K562 (cell line): ENCODE data around the gene MAPK8IP1. TPM values are rescaled to one million over a fixed set of nuclear protein-coding genes. Genes with fewer than 3 reads are reported as not detected.

Source experiments
- CBX8 ChIP-seq: fragments of 200-600 bp; sonication (generic); IDR thresholded peaks from 2 replicates; pipeline ENCODE4 v1.6.1; 2012; ENCODE audit warnings: borderline replicate concordance, mixed run types, low read depth, mild to moderate bottlenecking, moderate library complexity, mixed read lengths, low read length, control low read depth, inconsistent platforms; ENCODE audit not compliant: poor library complexity, severe bottlenecking; ENCODE audit errors: extremely low read depth
- CC2D1A ChIP-seq: fragments of 450-650 bp; IDR thresholded peaks from 2 replicates; pipeline ENCODE4 v1.6.1; 2017; ENCODE audit warnings: mild to moderate bottlenecking
- CHD1 ChIP-seq: fragments of 200-600 bp; sonication (generic); IDR thresholded peaks from one replicate; pipeline ENCODE4 v1.6.1; 2012; ENCODE audit warnings: mild to moderate bottlenecking, moderate library complexity, low read length, inconsistent platforms
- EWSR1 ChIP-seq: fragments of 450-650 bp; IDR thresholded peaks from 2 replicates; pipeline ENCODE4 v1.6.1; 2018; ENCODE audit warnings: borderline replicate concordance, mild to moderate bottlenecking, low read depth, moderate library complexity; ENCODE audit not compliant: partially characterized antibody
- HDAC1 ChIP-seq, 2 experiments: fragments of 450-650 bp; IDR thresholded peaks; 2 replicates each; pipeline ENCODE4 v1.6.1; 2016 to 2017; ENCODE audit warnings: inconsistent platforms in 1 of 2, mild to moderate bottlenecking in 1 of 2, moderate library complexity in 1 of 2
- ILF3 ChIP-seq: fragments of 450-650 bp; IDR thresholded peaks from 2 replicates; pipeline ENCODE4 v1.6.1; 2018; ENCODE audit warnings: antibody characterized with exemption, mild to moderate bottlenecking, moderate library complexity, borderline replicate concordance
- LCOR ChIP-seq: sonication (generic); formaldehyde crosslinking; IDR thresholded peaks from 2 replicates; pipeline ENCODE4 v1.8.0; 2022; ENCODE audit warnings: mild to moderate bottlenecking, missing genetic modification reagents
- RBBP5 ChIP-seq: fragments of 200-600 bp; sonication (generic); IDR thresholded peaks from 2 replicates; pipeline ENCODE4 v1.6.1; 2012; ENCODE audit warnings: borderline replicate concordance, mild to moderate bottlenecking, low read length, control low read depth, inconsistent platforms; ENCODE audit not compliant: insufficient read depth, poor library complexity, severe bottlenecking
- RBM14 ChIP-seq: fragments of 200-400 bp; formaldehyde crosslinking; IDR thresholded peaks from 2 replicates; pipeline ENCODE4 v1.6.1; 2018; ENCODE audit warnings: low read depth, mild to moderate bottlenecking, low read length, moderate library complexity, borderline replicate concordance; ENCODE audit not compliant: insufficient read depth
- SIN3A ChIP-seq, 2 experiments: fragments of 150-350 bp in 1 of 2; IDR thresholded peaks; 2 replicates each; pipeline ENCODE4 v1.6.1; 2011 to 2016; ENCODE audit warnings: borderline replicate concordance in 2 of 2, low read depth in 2 of 2, low read length in 2 of 2, mild to moderate bottlenecking in 2 of 2, moderate library complexity in 2 of 2; ENCODE audit not compliant: control insufficient read depth in 1 of 2
- VEZF1 ChIP-seq: fragments of 200-800 bp; sonication (Bioruptor generic); IDR thresholded peaks from 2 replicates; pipeline ENCODE4 v1.6.1; 2017; ENCODE audit warnings: missing genetic modification characterization, missing compliant biosample characterization
- ZNF12 ChIP-seq: sonication (generic); formaldehyde crosslinking; IDR thresholded peaks from 2 replicates; pipeline ENCODE4 v1.4.0; 2020; ENCODE audit warnings: mild to moderate bottlenecking, missing genetic modification reagents
- ZNF197 ChIP-seq: fragments of 200-800 bp; sonication (Bioruptor generic); IDR thresholded peaks from 2 replicates; pipeline ENCODE4 v1.6.1; 2016; ENCODE audit warnings: low read depth, missing genetic modification characterization, missing compliant biosample characterization
- ZNF436 ChIP-seq: fragments of 250-450, 450-650 bp; sonication (Bioruptor Pico); formaldehyde crosslinking; IDR thresholded peaks from 2 replicates; pipeline ENCODE4 v1.7.0; 2020; ENCODE audit warnings: mild to moderate bottlenecking
- ZNF589 ChIP-seq: fragments of 200-800 bp; sonication (Bioruptor generic); IDR thresholded peaks from 2 replicates; pipeline ENCODE4 v1.6.1; 2016; ENCODE audit warnings: low read depth, missing genetic modification characterization, missing compliant biosample characterization
- ZNF740 ChIP-seq, 3 experiments: fragments of 200-800 bp in 1 of 3; sonication (Bioruptor generic) in 1 of 3; sonication (generic) in 1 of 3; formaldehyde crosslinking in 1 of 3; IDR thresholded peaks; 2 replicates each; pipeline versions ENCODE4 v1.6.1 to v1.8.0; 2016 to 2022; ENCODE audit warnings: mild to moderate bottlenecking in 2 of 3, missing compliant biosample characterization in 2 of 3, missing genetic modification characterization in 2 of 3, missing genetic modification reagents in 1 of 3
- polyA plus RNA-seq, 8 experiments: library from polyadenylated mRNA; depleted of rRNA in 4 of 8; stranded (reverse) in 5 of 8; unstranded in 3 of 8; fragments of >200 nt; fragmentation: Nextera tagmentation in 2 of 8; fragmentation: Illumina TruSeq in 1 of 8; extraction: Ambion mirVana in 2 of 8; extraction: Trizol in 1 of 8; gene quantifications; 2 replicates each; pipeline versions ENCODE4 v1.2.1 to v1.2.3, GENCODE V29; 2011 to 2014; ENCODE audit warnings: inconsistent platforms in 1 of 8, missing spikeins in 1 of 8
- total RNA-seq, 7 experiments: library from RNA; depleted of rRNA in 6 of 7; stranded (reverse); fragments of >200 nt in 6 of 7; fragmentation: Illumina TruSeq in 2 of 7; extraction: Trizol in 2 of 7; gene quantifications; 2 replicates each; pipeline versions ENCODE4 v1.2.1 to v1.2.3, GENCODE V29; 2011 to 2021; ENCODE audit warnings: low replicate concordance in 1 of 7
- TF ChIP-seq, protein P1 (sequence below): sonication (generic); formaldehyde crosslinking; IDR thresholded peaks from 2 replicates; pipeline ENCODE4 v1.5.0; 2020; ENCODE audit warnings: missing genetic modification reagents
- TF ChIP-seq, protein P2 (sequence below): fragments of 450-650 bp; formaldehyde crosslinking; IDR thresholded peaks from 2 replicates; pipeline ENCODE4 v1.4.0; 2020; ENCODE audit warnings: mild to moderate bottlenecking, moderate library complexity
- TF ChIP-seq, protein P3 (sequence below): sonication (generic); formaldehyde crosslinking; IDR thresholded peaks from 2 replicates; pipeline ENCODE4 v1.8.0; 2022; ENCODE audit warnings: missing genetic modification reagents, mild to moderate bottlenecking, moderate library complexity, borderline replicate concordance

The MAPK8IP1 gene
- total and polyA plus RNA-seq, 9 of the 15 experiments (the other 6 are each of a cell fraction or from before 2014, with no cell fraction given), result 0.13 to 6.9 (median 2.5) TPM

GRCh38 chr11:45885274-45885920 lies at the start of gene MAPK8IP1 (continued):
- TF ChIP-seq EWSR1, result no peak
- no peak for TF ChIP-seq LCOR (CRISPR knock-in tag)
- no peak for TF ChIP-seq CHD1
- no peak; the same call in 1 of the 2 replicates for TF ChIP-seq ZNF589 (CRISPR knock-in tag)
- no peak for TF ChIP-seq ZNF12 (CRISPR knock-in tag)
- TF ChIP-seq ILF3, result no peak
- peak in 1 of 2 experiments; percentile 29; a peak in 1 of 4 replicates for TF ChIP-seq HDAC1 (IDR thresholded peaks at IDR 0.05)
- TF ChIP-seq ZNF436 (CRISPR knock-in tag), result no peak
- TF ChIP-seq, protein P1, sequence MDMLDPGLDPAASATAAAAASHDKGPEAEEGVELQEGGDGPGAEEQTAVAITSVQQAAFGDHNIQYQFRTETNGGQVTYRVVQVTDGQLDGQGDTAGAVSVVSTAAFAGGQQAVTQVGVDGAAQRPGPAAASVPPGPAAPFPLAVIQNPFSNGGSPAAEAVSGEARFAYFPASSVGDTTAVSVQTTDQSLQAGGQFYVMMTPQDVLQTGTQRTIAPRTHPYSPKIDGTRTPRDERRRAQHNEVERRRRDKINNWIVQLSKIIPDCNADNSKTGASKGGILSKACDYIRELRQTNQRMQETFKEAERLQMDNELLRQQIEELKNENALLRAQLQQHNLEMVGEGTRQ, result peak; percentile 26; the same call in 1 of the 2 replicates
- TF ChIP-seq VEZF1 (CRISPR knock-in tag), result peak; percentile 97
- TF ChIP-seq, protein P2, sequence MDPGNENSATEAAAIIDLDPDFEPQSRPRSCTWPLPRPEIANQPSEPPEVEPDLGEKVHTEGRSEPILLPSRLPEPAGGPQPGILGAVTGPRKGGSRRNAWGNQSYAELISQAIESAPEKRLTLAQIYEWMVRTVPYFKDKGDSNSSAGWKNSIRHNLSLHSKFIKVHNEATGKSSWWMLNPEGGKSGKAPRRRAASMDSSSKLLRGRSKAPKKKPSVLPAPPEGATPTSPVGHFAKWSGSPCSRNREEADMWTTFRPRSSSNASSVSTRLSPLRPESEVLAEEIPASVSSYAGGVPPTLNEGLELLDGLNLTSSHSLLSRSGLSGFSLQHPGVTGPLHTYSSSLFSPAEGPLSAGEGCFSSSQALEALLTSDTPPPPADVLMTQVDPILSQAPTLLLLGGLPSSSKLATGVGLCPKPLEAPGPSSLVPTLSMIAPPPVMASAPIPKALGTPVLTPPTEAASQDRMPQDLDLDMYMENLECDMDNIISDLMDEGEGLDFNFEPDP, result no peak
- TF ChIP-seq, protein P3, sequence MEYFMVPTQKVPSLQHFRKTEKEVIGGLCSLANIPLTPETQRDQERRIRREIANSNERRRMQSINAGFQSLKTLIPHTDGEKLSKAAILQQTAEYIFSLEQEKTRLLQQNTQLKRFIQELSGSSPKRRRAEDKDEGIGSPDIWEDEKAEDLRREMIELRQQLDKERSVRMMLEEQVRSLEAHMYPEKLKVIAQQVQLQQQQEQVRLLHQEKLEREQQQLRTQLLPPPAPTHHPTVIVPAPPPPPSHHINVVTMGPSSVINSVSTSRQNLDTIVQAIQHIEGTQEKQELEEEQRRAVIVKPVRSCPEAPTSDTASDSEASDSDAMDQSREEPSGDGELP, result peak; percentile 40; the same call in 1 of the 2 replicates
- peak; percentile 31 for TF ChIP-seq RBBP5
- TF ChIP-seq CBX8, result no peak
- TF ChIP-seq SIN3A (IDR thresholded peaks at IDR 0.05; ENCODE audit: borderline replicate concordance in 2 of 2, control insufficient read depth in 1 of 2, low read depth in 2 of 2, low read length in 2 of 2), result peak; percentile 26 to 42; a peak in 1 of 4 replicates
- TF ChIP-seq CC2D1A, result no peak
- peak; percentile 69; the same call in 1 of the 2 replicates for TF ChIP-seq ZNF740 (CRISPR knock-in tag; IDR thresholded peaks at IDR 0.05)
- TF ChIP-seq ZNF740 (tag; IDR thresholded peaks at IDR 0.05), result no peak; a peak in 1 of 4 replicates
- no peak for TF ChIP-seq RBM14
- TF ChIP-seq ZNF197 (CRISPR knock-in tag), result 0 out of 2 replicates have a peak, but pooled peaks have one; percentile 52
